HT-29 (cell line): Measurements from ENCODE around the gene COL19A1. TPM values are rescaled to one million over a fixed set of nuclear protein-coding genes. Genes with fewer than 3 reads are reported as not detected.

Experiments
- DNase-seq: peaks from one replicate; pipeline ENCODE4 v3.0.0-alpha.2; 2015; ENCODE audit warnings: low spot score
- total RNA-seq: library from RNA; depleted of rRNA; stranded (reverse); fragments of >200 nt; shearing (Covaris generic); gene quantifications from 2 replicates; pipeline ENCODE4 v1.2.3, GENCODE V29; 2014

The COL19A1 gene
- total RNA-seq, 1 experiment from 2014 or later: not detected

DNA sequence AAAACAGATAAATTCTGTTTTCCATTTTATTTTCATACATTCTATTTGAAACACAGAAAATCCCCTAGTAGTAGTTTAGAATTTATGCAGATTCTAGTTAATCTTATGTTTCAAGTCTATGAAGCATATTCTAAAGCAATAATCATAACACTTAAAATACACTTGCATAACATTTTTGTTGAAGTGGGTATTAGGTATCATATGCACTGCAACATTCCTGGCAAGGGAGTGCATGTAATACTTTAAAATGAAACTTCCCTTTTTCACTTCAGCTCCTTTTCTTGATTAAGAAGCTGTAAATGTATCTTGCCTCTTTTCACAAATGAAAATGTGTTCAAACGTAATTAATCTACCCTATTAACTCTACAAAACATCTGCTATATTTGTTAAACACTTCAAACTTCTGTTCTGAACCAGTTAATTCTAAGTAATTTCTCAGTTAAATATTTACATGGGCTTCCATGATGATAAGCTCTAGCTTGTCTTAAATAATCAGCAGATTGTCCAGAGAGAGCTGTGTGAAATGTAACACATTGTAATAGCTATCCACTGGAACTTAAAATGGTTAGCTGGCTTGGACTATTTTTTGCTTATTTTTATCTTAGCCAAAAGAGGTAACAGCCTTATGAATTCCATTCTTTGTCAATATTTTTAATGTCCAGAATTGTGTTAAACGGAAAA is 192.8 kb downstream of the COL19A1 start:
- DNase-seq: no peak

GRCh38 chr6:70060680-70061079 is 194.3 kb downstream of the COL19A1 start:
- no peak for DNase-seq

DNA sequence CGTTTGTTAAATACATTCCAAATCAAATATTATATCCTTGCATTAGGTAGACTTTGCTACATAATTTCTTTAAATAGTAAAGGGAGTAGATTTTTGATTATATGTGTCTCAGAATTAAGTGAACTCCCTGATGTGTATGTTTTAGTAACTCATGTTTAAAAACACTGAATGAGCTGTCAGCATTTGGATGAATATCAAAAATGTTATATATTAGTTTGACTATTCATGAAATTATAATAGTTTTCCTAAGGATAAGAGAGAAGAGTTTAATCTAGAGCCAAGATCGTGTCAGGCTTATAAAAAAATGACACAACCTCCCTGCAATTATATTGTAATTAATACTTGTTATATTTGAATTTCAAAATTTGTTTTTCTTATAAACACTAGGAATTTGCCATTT is 195.2 kb downstream of the COL19A1 start:
- no peak for DNase-seq

GRCh38 chr6:70062010-70062409 is 195.7 kb downstream of the COL19A1 start:
- DNase-seq: no peak

DNA sequence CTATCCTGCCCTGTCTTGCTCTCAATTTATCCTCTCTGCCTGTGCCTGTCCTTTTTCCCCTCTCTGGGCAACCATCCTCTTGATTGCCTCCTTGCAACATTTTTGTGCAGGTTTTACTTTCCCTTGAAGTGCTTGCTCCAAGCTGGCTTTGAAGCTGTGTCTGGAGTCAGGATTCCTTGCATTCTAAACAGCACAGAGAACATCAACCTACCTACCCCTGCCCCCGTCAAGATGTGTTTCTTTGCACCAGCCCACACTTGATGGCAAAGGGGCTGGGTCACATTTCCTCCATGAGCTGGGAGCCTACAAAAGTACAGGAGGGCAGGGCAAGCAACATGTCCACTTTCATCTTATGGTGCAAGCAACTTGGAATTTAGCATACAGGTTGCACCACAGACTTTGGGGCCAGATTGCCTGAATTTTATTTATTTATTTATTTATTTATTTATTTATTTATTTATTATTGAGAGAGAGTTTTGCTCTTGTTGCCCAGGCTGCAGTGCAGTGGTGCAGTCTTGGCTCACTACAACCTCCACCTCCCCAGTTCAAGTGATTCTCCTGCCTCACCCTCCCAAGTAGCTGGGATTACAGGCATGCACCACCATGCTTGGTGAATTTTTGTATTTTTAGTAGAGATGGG is 206.3 kb downstream of the COL19A1 start:
- DNase-seq: no peak

GRCh38 chr6:70073637-70074036 is 207.3 kb downstream of the COL19A1 start:
- no peak for DNase-seq

GRCh38 chr6:70079241-70079640 is 212.9 kb downstream of the COL19A1 start:
- DNase-seq: no peak

GRCh38 chr6:70080443-70081070 is 214.2 kb downstream of the COL19A1 start:
- no peak for DNase-seq

GRCh38 chr6:70082830-70083229 is 216.5 kb downstream of the COL19A1 start:
- no peak for DNase-seq

DNA sequence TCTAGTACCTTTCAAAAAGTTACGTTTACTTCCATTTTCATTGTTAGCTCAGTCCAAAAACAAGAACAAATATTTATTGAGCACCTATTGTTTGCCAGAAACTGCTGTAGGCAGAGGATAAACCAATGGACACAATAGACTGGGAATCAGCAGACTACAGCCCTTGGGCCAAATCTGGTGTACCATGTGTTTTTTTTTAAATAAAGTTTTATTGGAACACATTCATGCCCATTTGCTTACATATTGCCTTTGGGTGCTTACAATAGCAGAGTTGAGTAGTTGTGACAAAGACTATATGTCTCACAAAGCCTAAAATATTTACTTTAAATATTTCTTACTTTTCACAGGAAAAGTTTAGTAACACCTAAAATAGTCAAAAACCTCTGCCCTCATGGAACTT is 220.4 kb downstream of the COL19A1 start:
- no peak for DNase-seq

DNA sequence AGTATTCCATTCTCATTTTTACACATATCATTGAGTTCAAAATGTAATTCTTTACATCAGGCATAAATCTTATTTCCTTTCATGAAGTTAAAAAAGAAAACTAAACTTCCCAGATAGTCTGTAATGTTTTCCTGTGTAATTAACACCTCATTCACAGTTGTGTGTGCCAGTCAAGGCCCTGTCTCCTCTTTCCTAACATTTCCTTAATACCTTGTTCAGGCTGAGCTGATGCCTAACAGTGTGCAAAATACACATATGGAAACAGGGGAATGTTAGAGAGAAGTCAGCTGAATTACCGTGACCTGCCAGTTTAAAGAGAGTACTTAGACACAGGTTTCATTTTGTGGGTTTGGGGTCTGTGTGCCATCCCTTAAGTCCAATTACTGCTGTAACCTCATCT is 227.8 kb downstream of the COL19A1 start:
- no peak for DNase-seq

GRCh38 chr6:70099732-70100131 is 233.4 kb downstream of the COL19A1 start:
- DNase-seq: no peak

DNA sequence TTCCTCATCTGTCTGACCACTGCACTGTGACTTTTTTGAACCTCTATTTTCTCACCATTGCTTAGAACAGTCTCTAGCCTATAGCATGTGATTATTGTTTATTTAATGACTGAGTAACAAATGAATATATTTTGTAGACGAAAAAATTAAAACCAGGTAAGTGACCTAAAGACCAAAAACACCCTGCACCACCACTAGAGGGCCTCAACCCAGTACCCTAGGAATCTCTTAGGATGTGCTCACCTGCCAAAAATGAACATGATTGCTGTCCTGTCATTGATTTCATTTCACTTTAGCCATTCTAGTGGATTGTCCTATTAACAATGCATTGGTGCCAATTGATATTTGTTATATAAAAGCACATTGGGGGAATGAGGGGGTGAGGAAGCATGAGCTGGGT is 237.4 kb downstream of the COL19A1 start:
- DNase-seq: peak; percentile 32

DNA sequence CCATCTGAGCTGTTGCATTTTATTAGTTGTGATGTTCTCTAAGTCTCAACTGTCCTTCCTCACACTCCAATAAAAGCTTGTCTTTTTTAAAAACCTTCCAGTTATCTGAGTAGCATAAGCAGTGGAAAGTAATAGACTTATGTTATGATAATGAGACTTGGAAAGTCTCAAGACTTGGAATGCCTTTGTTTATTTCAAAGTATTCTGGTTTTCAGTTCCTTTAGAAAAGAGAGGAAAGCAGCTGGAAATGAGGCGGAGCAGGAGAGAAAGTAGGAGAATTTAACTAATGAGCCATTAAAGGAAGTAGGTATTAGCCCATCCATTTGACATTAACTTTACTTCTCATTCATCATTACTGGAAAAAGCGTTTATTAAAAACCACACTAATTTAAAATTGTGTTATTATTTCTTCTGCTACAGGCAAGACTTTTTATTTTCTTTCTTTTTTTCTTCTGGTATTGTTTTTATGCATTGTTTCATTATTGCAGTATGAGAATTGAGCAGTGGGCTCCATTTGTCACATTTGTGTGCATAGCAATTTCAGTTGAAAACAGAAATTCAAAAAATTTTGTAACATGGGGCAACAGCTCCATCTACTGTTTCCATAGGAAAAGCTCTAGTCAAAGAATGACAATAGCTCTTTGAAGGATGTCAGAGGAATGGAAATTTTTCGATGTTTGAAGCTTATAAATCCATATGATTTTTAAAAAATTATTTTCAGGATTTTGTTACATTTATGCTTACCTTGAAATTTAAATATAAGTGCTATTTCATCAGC is 241.7 kb downstream of the COL19A1 start:
- DNase-seq: peak; percentile 39

- no peak for DNase-seq
Measured at GRCh38 chr6:70110126-70111022, 244.0 kb downstream of the COL19A1 start.

DNA sequence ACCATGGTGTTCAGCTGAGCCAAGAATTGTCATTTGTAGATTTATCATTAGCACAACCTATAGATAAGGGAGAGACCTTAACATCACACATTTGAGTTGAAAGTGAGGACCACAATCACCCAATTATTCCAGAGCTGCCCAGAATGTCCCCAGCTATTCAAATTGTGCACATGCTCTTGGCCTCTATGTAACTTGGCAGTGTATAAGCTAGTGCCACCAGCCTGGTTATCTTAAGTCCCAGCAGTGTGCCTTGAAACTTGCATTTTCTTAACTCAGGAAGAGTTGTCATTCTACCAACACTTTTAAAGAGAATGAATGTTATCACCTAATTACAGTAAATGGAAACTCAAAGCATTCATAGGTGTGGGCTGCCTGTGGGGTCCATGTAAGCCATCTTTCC is 245.4 kb downstream of the COL19A1 start:
- no peak for DNase-seq

DNA sequence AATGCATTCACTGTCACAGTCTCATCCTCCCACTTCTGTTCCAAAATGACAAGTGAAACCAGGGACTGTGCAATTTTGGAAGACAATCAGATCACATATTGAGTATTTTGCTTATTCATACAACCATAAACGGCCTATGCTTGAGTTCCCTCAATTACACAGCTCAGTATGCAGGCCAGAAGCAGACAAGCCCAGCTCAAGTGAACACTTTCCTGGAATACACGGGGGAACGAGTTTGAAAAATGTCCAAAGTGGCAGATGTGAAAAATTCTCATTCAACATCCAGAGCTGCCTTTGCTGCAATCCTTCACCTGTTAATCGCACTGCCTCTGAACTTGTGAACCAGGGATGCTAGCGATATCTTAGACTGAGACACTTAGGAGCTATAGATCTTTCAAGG is 246.4 kb downstream of the COL19A1 start:
- no peak for DNase-seq

GRCh38 chr6:70113171-70113570 is 246.8 kb downstream of the COL19A1 start:
- no peak for DNase-seq

- DNase-seq: no peak
Measured at GRCh38 chr6:70118670-70119069, 252.3 kb downstream of the COL19A1 start.

- no peak for DNase-seq
Measured at GRCh38 chr6:70119218-70119835, 253.0 kb downstream of the COL19A1 start.

- DNase-seq: no peak
Measured at GRCh38 chr6:70124443-70124842, 258.1 kb downstream of the COL19A1 start.
